ENCODE data around the gene KRT79. TPM values are rescaled to one million over a fixed set of nuclear protein-coding genes. Genes with fewer than 3 reads are reported as not detected.

The KRT79 gene
- polyA plus RNA-seq, 1 of the 3 experiments (the other 2 are of a cell fraction), result not detected

GRCh38 chr12:52860102-52860823, 26.2 kb upstream of the KRT79 start:
- peaks cover 24% of the 10 kb centered on the region; the same call in 1 of the 2 replicates for H3K27me3 ChIP-seq (ENCODE audit: insufficient read depth)
- no peaks in the 10 kb centered on the region for H3K4me1 ChIP-seq (ENCODE audit: control insufficient read depth in 1 of 2, insufficient read depth in 2 of 2, low read depth in 1 of 2, low read length in 1 of 2)
- DNase-seq, result no peak
- WGBS (ENCODE audit: low lambda C conversion rate), result 52% methylated on average over 6 of the region's 6 CpGs
- H2AFZ ChIP-seq (ENCODE audit: low read depth), result no peak overlapping the region
- H3K9me2 ChIP-seq, result no peaks in the 10 kb centered on the region
- no peak for TF ChIP-seq NRF1 (IDR thresholded peaks at IDR 0.05; ENCODE audit: low read depth, low read length)
- TF ChIP-seq EP300 (IDR thresholded peaks at IDR 0.05; ENCODE audit: borderline replicate concordance in 1 of 2, low read depth in 1 of 2, low read length in 1 of 2), result no peak
- TF ChIP-seq IRF3 (IDR thresholded peaks at IDR 0.05; ENCODE audit: low read depth, low read length), result no peak
- TF ChIP-seq RFX5 (IDR thresholded peaks at IDR 0.05; ENCODE audit: low read length), result peak; percentile 59; the same call in 1 of the 2 replicates
- TF ChIP-seq GATA2 (CRISPR knock-in tag; IDR thresholded peaks at IDR 0.05), result no peak
- no peak for TF ChIP-seq SMC3 (IDR thresholded peaks at IDR 0.05; ENCODE audit: low read depth, low read length)
- TF ChIP-seq MAX (IDR thresholded peaks at IDR 0.05; ENCODE audit: low read depth), result no peak
- H3K27ac ChIP-seq (ENCODE audit: low read depth in 2 of 2, low read length in 1 of 2), result no peak overlapping the region
- no peaks in the 10 kb centered on the region for H3K36me3 ChIP-seq (replicated peaks in 1 of 2; ENCODE audit: control insufficient read depth in 1 of 2, insufficient read depth in 2 of 2, low read length in 1 of 2)
- ChIA-PET POLR2A (no interaction called here), CTCF (interaction anchor here (0.6 to 1.3 kb wide), 4 partner anchors 21 to 480 kb away, joined by 3 read pairs; no protein-coding TSS in a partner anchor)
- H4K20me1 ChIP-seq (ENCODE audit: insufficient read depth), result no peaks in the 10 kb centered on the region
- H3K9me3 ChIP-seq, result no peaks in the 10 kb centered on the region
- H3F3A ChIP-seq (replicated peaks; ENCODE audit: insufficient read depth), result peaks cover 2% of the 10 kb centered on the region
- no peaks in the 10 kb centered on the region for H3K79me2 ChIP-seq (ENCODE audit: insufficient read depth)
- H3K9ac ChIP-seq, result no peak overlapping the region
- H3K4me3 ChIP-seq (ENCODE audit: low read depth in 2 of 2, low read length in 1 of 2), result no peak overlapping the region
- no peak overlapping the region for H3K4me2 ChIP-seq

- no peak for DNase-seq
- POLR2A ChIA-PET, result no interaction called here
- CTCF ChIA-PET, result no interaction called here
Measured at GRCh38 chr12:52857500-52857899, 23.4 kb upstream of the KRT79 start.

More at GRCh38 chr12:52857500-52857899, 23.4 kb upstream of the KRT79 start:
- H3K27me3 ChIP-seq (ENCODE audit: insufficient read depth), result peaks cover 37% of the 10 kb centered on the region
- H2AFZ ChIP-seq (ENCODE audit: low read depth), result no peak overlapping the region
- H4K20me1 ChIP-seq (ENCODE audit: insufficient read depth), result no peaks in the 10 kb centered on the region
- no peak overlapping the region for H3K4me2 ChIP-seq
- no peaks in the 10 kb centered on the region for H3K4me1 ChIP-seq (ENCODE audit: control insufficient read depth in 1 of 2, insufficient read depth in 2 of 2, low read depth in 1 of 2, low read length in 1 of 2)
- H3K9ac ChIP-seq, result no peak overlapping the region
- H3K4me3 ChIP-seq (ENCODE audit: low read depth in 2 of 2, low read length in 1 of 2), result no peak overlapping the region
- no peaks in the 10 kb centered on the region for H3K79me2 ChIP-seq (ENCODE audit: insufficient read depth)
- no peaks in the 10 kb centered on the region for H3F3A ChIP-seq (replicated peaks; ENCODE audit: insufficient read depth)
- no peaks in the 10 kb centered on the region for H3K9me3 ChIP-seq
- 43% methylated on average over 3 of the region's 3 CpGs for WGBS (ENCODE audit: low lambda C conversion rate)
- no peaks in the 10 kb centered on the region for H3K9me2 ChIP-seq
- no peak overlapping the region for H3K27ac ChIP-seq (ENCODE audit: low read depth in 2 of 2, low read length in 1 of 2)
- no peaks in the 10 kb centered on the region for H3K36me3 ChIP-seq (replicated peaks in 1 of 2; ENCODE audit: control insufficient read depth in 1 of 2, insufficient read depth in 2 of 2, low read length in 1 of 2)
- no peak for TF ChIP-seq FOXJ3 (CRISPR knock-in tag; IDR thresholded peaks at IDR 0.05)
- no peak for TF ChIP-seq RXRA (IDR thresholded peaks at IDR 0.05; ENCODE audit: borderline replicate concordance, low read depth)
- TF ChIP-seq USF1 (IDR thresholded peaks at IDR 0.05; ENCODE audit: borderline replicate concordance, low read depth), result no peak
- no peak for TF ChIP-seq RFX5 (IDR thresholded peaks at IDR 0.05; ENCODE audit: low read length)
- TF ChIP-seq EP300 (IDR thresholded peaks at IDR 0.05; ENCODE audit: borderline replicate concordance in 1 of 2, low read depth in 1 of 2, low read length in 1 of 2), result no peak
- TF ChIP-seq SMC3 (IDR thresholded peaks at IDR 0.05; ENCODE audit: low read depth, low read length), result no peak
- TF ChIP-seq FOSL2 (IDR thresholded peaks at IDR 0.05; ENCODE audit: borderline replicate concordance, low read depth), result no peak
- no peak for TF ChIP-seq TEAD4 (IDR thresholded peaks at IDR 0.05; ENCODE audit: borderline replicate concordance, insufficient read depth)
- no peak for TF ChIP-seq NFIC (IDR thresholded peaks at IDR 0.05; ENCODE audit: borderline replicate concordance)
- TF ChIP-seq MAX (IDR thresholded peaks at IDR 0.05; ENCODE audit: low read depth), result no peak
- no peak for TF ChIP-seq CHD2 (IDR thresholded peaks at IDR 0.05; ENCODE audit: low read length, partially characterized antibody)
- no peak for TF ChIP-seq TAF1 (IDR thresholded peaks at IDR 0.05; ENCODE audit: borderline replicate concordance, low read depth, low read length)
- TF ChIP-seq GATA2 (CRISPR knock-in tag; IDR thresholded peaks at IDR 0.05), result no peak
- TF ChIP-seq NRF1 (IDR thresholded peaks at IDR 0.05; ENCODE audit: low read depth, low read length), result no peak
- no peak for TF ChIP-seq MEF2A (IDR thresholded peaks at IDR 0.05; ENCODE audit: borderline replicate concordance, low read depth)
- no peak for TF ChIP-seq RCOR1 (IDR thresholded peaks at IDR 0.05; ENCODE audit: low read length)
- TF ChIP-seq GABPA (IDR thresholded peaks at IDR 0.05; ENCODE audit: low read depth), result no peak
- TF ChIP-seq ELF1 (IDR thresholded peaks at IDR 0.05), result no peak
- no peak for TF ChIP-seq JUND (IDR thresholded peaks at IDR 0.05)

Data from SK-N-SH (cell line).